Gastrocnemius medialis (tissue), 4 donors: ENCODE measurements around the gene RASSF4.

Experiments
- CTCF ChIP-seq, 5 experiments: fragments of 450-650 bp in 3 of 5; fragments of 200-600 bp in 2 of 5; sonication (generic) in 2 of 5; IDR thresholded peaks in 4 of 5; conservative IDR thresholded peaks in 1 of 5; 1 replicate in 4 of 5; 2 replicates in 1 of 5; pipeline ENCODE4 v1.5.1; 2016 to 2019; ENCODE audit warnings: antibody characterized with exemption in 5 of 5, mild to moderate bottlenecking in 3 of 5, moderate library complexity in 3 of 5
- POLR2A ChIP-seq, 2 donors: fragments of 450-650 bp; IDR thresholded peaks; one replicate each; pipeline ENCODE4 v1.6.1; 2017; ENCODE audit warnings: antibody characterized with exemption in 2 of 2, mild to moderate bottlenecking in 2 of 2, moderate library complexity in 2 of 2

GRCh38 chr10:44975431-44976331, 16.1 kb downstream of the RASSF4 start:
- TF ChIP-seq CTCF (IDR thresholded peaks at IDR 0.05 in 4 of 5, conservative IDR thresholded peaks at IDR 0.05 in 1 of 5) = no peak
- TF ChIP-seq POLR2A (IDR thresholded peaks at IDR 0.05) = peak in 1 of 2 donors; percentile 10
